Hepatocyte (in vitro differentiated cells): ENCODE measurements around the gene IP6K1.
"Not testable (repeated sequence)": the region's sequence is repeated elsewhere in the genome, so short reads cannot be mapped to it uniquely, and the experiment has no call there.

Source experiments
- EZH2 ChIP-seq: fragments of 200-600 bp; sonication (generic); IDR thresholded peaks from 2 replicates; pipeline ENCODE4 v1.6.1; 2016; ENCODE audit warnings: antibody characterized with exemption, mild to moderate bottlenecking, borderline replicate concordance
- EZH2phosphoT487 ChIP-seq: fragments of 200-600 bp; sonication (generic); IDR thresholded peaks from one replicate; pipeline ENCODE4 v1.6.1; 2018; ENCODE audit warnings: antibody characterized with exemption, mild to moderate bottlenecking, low read depth, moderate library complexity; ENCODE audit not compliant: unreplicated experiment, severe bottlenecking
- TF ChIP-seq, protein P1 (sequence below): fragments of 200-600 bp; sonication (generic); IDR thresholded peaks from 2 replicates; pipeline ENCODE4 v1.5.1; 2016; ENCODE audit warnings: antibody characterized with exemption, mild to moderate bottlenecking; ENCODE audit not compliant: poor library complexity

DNA sequence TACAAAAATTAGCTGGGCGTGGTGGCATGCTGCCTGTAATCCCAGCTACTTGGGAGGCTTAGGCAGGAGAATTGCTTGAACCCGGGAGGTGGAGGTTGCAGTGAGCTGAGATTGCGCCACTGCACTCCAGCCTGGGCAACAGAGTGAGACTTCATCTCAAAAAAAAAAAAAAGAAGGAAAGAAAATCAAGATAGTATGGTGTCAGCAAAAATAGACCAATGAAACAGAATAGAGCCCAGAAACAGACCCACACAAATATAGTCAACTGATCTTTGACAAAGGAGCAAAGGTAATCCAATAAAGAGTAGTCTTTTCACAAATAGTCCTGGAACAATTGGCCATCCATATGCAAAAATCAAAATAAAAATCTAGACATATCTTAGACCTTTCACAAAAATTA is 36.8 kb upstream of the IP6K1 start:
- TF ChIP-seq, protein P1, sequence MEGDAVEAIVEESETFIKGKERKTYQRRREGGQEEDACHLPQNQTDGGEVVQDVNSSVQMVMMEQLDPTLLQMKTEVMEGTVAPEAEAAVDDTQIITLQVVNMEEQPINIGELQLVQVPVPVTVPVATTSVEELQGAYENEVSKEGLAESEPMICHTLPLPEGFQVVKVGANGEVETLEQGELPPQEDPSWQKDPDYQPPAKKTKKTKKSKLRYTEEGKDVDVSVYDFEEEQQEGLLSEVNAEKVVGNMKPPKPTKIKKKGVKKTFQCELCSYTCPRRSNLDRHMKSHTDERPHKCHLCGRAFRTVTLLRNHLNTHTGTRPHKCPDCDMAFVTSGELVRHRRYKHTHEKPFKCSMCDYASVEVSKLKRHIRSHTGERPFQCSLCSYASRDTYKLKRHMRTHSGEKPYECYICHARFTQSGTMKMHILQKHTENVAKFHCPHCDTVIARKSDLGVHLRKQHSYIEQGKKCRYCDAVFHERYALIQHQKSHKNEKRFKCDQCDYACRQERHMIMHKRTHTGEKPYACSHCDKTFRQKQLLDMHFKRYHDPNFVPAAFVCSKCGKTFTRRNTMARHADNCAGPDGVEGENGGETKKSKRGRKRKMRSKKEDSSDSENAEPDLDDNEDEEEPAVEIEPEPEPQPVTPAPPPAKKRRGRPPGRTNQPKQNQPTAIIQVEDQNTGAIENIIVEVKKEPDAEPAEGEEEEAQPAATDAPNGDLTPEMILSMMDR: not testable (repeated sequence)
- TF ChIP-seq EZH2, EZH2phosphoT487: not testable (repeated sequence)
